Erythroblast (primary cell): Measurements from ENCODE around the gene PLB1.

Source experiments
- DNase-seq, 2 experiments: peaks; one replicate each; lab custom pipeline; 2025; lab: John Stamatoyannopoulos, UW
- GATA1 ChIP-seq: IDR thresholded peaks from 2 replicates; pipeline ENCODE4 v1.6.1; 2011; ENCODE audit warnings: low read depth, mild to moderate bottlenecking, control low read depth, low read length, moderate library complexity
- POLR2A ChIP-seq: IDR thresholded peaks from 2 replicates; pipeline ENCODE4 v1.6.1; 2011; ENCODE audit warnings: mild to moderate bottlenecking, low read length

PLB1 gene

DNA sequence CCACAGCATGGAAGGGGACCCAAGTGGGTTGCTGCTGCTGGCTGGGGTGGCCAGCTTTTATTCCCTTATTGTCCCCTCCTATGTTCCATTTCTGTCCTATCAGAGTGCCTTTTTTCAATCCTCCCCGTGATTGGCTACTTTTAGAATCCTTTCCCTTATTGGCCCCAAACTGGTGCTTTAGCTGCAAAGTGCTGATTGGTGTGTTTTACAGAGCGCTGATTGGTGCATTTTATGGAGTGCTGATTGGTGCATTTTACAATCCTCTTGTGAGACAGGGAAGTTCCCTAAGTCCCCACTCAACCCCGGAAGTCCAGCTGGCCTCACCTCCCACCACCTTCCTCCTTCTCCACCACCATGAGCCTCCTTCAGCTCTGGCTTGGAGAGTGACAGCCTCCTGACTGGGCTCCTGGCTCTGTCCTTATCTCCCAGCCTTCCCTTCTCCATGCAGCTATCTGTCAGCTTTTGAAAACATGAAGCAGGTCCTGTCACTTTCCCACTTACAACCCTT is 20.7 kb upstream of the PLB1 start:
- no peak for DNase-seq
- TF ChIP-seq GATA1 = no peak
- TF ChIP-seq POLR2A = no peak

DNA sequence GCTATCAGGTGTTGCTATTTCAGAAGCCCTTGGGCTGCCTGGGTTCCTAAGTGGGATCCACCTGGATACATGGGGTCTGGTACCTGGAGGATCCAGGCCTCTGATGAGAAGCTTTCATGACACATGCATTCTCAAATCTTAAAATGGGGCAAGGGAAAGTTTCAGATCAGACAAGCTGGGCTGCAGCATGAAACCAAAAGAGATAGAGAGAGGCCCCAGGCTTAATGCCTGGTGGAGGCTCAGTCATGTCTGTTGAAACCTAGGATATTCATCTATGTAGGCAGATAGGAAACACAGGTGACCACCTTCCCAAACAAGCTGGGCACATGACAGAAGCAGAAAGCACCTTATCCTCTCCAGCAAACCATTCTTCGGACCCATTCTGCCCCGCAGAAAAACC is 18.8 kb upstream of the PLB1 start:
- no peak for DNase-seq
- TF ChIP-seq GATA1 (no peak), POLR2A (no peak)

DNA sequence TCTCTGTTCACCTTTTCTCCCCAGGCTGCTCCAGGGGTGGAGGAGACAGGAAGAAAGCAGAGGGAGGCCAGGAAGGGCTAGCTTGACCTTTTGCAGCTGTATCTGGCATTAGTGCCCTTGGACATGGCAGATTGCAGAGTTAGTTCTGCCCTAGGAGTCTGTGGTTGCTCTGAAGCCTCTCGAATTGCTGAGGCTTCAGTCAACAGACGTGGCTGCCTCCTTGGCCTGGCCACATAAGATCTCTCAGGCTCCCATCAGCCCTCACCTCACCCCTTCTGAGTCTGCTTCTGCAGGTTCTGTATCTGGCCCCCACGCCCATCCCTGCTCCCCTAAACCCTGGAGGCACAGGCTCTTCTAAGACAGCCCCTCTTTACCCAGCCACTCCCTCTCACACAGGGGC is 18.2 kb upstream of the PLB1 start:
- no peak for TF ChIP-seq POLR2A
- TF ChIP-seq GATA1 = no peak

DNA sequence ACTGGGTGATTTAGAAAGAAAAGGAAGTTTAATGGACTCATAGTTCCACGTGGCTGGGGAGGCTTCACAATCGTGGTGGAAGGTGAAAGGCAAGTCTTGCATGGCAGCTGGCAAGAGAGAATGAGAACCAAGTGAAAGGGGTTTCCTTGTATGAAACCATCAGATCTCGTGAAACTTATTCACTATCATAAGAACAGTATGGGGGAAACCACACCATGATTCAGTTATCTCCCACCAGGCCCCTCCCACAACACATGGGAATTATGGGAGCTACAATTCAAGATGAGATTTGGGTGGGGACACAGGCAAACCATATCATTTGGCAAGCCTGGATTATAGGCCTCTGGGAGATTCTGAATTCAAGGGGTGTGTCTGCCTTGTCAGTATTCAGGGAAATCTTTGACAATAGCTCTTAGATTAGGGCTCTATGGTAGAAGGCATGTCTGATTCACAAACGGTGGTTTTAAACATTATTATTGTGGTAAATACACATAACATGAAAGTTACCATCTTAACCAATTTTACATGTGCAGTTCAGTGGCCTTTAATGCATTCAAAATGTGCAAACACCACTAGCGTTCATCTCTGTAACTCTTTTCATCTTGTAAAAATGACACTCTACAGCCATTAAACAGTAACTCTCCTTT is 15.3 kb upstream of the PLB1 start:
- DNase-seq = no peak
- no peak for TF ChIP-seq GATA1
- TF ChIP-seq POLR2A = no peak

More for the DNA sequence above, 18.2 kb upstream of the PLB1 start:
- DNase-seq = no peak

DNA sequence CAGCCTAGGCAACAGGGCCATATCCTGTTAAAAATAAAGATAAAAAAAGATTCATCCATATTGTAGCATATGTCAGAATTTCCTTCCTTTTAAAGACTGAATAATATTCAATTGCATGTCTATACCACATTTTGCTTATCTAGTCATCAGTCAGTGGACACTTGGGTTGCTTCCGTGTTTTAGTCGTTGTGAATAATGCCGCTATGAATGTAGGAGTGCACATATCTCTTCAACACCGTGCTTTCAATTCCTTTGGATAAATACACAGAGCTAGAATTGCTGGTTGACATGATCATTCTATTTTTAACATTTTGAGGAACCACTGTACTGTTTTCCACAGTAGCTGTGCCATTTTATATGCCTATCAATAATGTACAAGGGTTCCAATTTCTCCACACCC is 14.0 kb upstream of the PLB1 start:
- DNase-seq = no peak
- TF ChIP-seq POLR2A (no peak), GATA1 (no peak)

DNA sequence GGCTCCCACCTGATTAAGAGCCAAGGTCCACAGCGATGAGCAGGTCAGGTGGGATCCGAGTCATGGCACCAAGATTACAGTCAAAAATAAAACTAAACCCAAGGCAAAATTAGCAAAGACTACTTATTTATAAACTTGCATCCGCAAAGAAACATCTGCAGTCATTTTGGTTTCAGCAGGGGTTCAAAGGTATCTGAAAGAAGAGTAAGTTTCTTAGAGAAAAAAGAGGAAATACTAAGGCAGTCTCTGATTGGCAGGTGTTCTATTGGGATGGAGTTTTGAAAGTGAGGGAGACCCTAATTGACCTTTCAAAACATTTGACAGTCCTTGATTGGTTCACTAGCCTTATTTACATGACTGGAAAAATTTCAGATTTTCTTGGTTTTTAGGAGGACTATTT is 11.0 kb upstream of the PLB1 start:
- TF ChIP-seq POLR2A (no peak), GATA1 (no peak)
- no peak for DNase-seq

DNA sequence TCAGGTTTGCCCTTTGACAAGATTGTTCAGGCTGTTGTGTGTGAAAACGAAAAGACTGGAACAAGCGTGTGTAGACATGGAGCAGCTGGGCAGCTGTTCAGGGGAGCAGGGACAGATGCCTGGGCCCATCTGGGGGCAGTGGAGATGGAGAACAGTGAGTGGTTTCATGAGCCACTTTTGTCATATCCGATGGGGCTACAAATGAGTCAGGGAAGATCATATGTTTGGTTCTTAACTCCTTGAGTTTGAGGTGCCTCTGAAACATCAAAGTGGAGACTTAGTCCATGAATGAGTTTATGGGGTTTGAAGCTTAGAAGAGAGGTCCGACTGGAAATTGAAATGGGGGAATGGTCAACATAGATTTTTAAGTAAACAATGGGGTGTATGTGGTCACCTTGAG is 9.3 kb upstream of the PLB1 start:
- no peak for DNase-seq
- TF ChIP-seq GATA1 (no peak), POLR2A (no peak)

DNA sequence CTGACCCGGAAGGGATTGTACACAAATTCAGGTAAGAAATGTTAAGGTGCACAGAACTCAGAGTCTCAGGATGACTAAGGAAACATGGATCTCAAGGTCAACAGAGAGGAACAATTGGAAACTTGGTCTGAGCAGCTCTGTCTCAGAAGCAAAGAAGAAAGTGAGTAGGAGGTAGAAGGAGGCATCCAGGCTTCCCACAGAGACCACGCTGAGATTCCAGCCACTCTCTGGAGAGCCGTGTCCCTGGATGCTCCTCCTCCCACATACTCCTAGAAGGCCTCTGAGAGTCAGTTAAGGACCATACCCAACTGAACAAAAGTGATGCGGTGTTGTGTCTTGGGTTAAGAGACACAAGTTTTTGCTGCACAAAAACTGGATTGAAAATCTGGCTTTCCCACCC is 8.6 kb upstream of the PLB1 start:
- DNase-seq = no peak
- no peak for TF ChIP-seq GATA1
- TF ChIP-seq POLR2A = no peak

DNA sequence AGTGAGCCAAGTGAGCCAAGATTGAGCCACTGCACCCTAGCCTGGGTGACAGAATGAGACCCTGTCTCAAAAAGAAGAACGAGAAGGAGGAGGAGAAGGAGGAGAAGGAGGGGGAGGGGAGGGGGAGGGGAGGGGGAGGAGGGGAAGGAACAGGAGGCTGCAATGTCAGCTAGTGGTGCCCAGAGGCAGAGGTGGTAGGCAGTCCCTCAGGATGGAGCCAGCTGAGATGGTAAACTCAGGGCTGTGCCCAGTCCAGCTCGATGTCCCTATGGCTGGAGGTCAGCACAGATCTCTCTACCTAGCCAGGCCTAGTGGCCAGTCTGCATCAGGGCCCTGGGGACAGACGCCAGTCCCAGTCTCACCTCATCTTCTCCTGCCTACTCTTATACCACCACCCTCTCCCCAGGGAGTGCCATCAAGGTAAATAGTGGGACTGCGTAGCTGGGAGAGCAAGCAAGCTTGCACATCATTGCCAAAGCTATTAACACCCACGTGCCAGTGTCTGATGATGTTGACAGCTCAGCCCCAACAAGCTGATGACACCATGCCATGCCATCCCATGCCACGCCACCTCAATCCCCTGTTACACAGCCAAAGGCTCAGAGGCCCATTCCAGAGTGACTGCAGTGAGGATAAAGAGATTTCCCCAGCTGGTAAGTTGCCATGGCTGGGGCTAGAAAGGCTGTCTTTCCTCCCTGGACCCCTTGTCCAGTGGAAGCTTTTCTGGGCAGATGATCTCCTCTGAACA is 7.6 kb upstream of the PLB1 start:
- no peak for DNase-seq
- TF ChIP-seq POLR2A = no peak
- no peak for TF ChIP-seq GATA1

DNA sequence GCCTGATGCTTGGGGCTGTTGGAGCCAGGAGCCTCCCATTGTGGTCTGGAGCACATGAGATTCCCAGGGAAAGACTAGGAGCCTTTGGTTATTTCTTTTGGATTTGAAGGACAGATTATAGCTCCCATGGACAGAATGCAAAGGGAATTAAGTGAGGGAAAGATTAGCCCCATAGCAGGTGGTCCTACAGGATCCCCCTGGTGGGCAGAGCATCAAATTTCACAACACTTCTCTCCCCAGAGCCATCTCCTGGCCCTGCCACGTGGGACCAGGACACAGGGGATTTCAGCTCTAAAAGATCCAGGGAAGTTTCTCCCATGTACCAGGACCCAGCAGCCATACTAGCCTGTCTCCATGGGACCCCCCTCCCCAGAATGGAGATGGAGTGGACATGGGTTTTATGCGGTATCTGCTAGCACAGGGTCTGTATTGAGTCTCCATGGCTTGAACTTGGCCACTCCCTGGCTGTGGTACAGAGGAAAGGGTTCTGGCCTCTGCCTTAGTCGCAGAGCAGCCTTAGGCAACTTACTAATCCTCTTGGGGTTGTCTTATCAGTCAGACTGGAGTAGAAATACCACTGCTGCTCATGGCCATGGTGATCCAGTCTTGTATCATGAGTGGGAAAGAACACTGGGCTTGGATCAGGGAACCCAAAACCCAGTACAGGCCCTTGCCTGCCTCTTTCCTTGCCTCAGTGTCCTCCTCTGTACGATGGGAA is 6.8 kb upstream of the PLB1 start:
- DNase-seq = no peak
- TF ChIP-seq GATA1 (no peak), POLR2A (no peak)

DNA sequence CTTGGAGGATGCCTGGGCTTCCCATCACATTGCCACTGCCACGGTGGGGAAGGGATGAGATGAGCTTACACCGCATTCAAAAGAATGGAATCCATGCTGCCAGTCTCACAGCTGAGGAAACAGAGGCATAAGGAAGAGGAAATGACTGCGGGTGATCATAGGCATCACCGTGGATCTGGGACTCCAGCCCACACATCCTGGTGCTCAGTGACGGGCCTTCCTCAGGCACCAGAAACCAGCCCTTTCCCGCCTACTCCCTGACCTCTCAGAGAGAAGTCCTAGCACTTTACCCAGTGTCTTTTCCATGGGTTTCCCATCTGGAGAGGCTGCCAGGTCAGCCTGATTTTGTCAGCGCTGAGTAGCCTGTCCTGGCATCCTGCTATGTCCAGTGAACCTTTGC is 5.3 kb upstream of the PLB1 start:
- TF ChIP-seq GATA1 = no peak
- no peak for TF ChIP-seq POLR2A
- DNase-seq = no peak

DNA sequence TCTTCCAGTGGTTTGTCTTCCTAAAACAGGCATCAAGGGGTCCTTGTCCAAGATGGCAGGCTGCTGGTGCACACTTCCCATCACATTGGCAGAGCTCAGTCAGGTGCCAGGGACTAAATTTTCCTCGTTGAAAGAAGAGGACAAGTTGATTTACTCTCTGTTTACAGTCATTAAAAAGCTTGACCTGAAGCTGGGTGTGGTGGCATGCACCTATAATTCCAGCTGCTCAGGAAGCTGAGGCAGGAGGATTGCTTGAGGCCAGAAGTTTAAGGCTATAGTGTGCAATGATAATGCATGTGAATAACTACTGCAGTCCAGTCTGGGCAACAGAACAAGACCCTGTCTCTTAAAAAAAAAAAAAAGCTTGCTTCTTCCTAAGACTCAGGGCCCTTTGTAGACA is 3.6 kb upstream of the PLB1 start:
- TF ChIP-seq GATA1 (no peak), POLR2A (no peak)
- DNase-seq = no peak

DNA sequence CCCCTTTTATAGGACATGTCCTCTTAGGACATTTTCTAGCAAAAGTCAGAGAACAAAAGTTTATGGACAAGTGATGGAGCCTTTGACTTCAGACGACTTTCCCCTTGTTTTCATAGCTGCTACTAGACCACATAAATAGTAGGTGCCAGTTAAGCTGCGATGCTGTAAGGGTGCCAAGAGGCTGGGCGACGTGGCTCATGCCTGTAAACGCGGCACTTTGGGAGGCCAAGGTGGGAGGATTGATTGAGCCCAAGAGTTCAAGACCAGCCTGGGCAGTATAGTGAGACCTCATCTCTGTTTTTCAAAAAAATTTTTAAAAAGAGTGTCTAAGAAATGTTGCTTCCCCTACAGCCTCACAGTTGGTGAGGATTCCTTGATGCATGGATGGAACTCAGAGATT is 2.2 kb upstream of the PLB1 start:
- TF ChIP-seq POLR2A (no peak), GATA1 (no peak)
- DNase-seq = no peak

DNA sequence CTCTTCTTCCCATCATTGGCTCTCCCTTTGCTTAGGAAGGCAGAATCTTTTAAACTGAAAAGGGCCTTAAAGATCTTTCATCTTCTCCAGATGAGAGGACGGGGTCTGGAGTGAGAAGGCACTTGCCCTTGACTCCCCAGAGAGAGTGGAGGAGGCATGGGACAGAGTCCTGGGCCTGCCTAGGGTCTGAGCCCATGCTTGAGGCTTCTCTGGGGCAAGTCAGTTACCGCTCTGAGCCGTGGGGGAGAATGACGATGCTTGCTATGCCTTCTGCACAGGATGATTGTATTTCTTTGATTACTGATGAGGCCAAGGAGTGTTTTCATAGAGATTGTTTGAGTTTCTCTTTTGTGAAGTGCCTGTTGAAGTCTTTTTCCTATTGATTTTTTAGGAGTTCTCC is 921 bp downstream of the PLB1 start:
- no peak for DNase-seq
- no peak for TF ChIP-seq GATA1
- no peak for TF ChIP-seq POLR2A

DNA sequence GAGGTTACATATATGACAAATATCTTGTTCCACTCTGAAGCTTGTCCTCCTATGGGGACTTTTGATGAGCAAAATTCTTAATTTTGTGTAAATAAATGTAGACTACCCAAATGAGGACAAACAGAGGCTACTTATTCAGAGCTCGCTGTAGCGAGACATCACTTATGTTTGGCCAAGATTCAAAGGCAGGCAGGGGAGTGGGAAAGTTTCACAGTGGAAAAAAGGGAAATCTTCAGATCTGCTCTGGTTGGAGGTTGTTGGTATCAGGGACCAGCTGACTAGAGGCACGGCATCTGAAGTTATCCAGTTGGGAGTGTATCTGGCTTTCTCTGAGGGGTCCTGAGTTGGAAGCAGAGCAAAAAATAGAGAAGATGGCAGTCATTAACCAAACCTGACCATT is 1.3 kb downstream of the PLB1 start:
- TF ChIP-seq GATA1 = no peak
- TF ChIP-seq POLR2A = no peak
- no peak for DNase-seq
